Endometrial microvascular endothelial cells (primary cell): ENCODE measurements around the gene GPD1L. TPM values are rescaled to one million over a fixed set of nuclear protein-coding genes. Genes with fewer than 3 reads are reported as not detected.

ENCODE experiments used
- in situ Hi-C: cut with HindIII; loops from 2 replicates; pipeline ENCODE4 v1.10.0; 2017; ENCODE audit warnings: low sequenced_read_pairs, low pct_unique_long_range_greater_than_20kb; ENCODE audit errors: inconsistent ontology term
- total RNA-seq: library from RNA; depleted of rRNA; stranded (reverse); fragments of >200 nt; gene quantifications from one replicate; pipeline ENCODE4 v1.2.3, GENCODE V29; 2015; ENCODE audit errors: inconsistent ontology term

Gene GPD1L
- total RNA-seq, 1 donor from 2014 or later = 22.4 TPM

DNA sequence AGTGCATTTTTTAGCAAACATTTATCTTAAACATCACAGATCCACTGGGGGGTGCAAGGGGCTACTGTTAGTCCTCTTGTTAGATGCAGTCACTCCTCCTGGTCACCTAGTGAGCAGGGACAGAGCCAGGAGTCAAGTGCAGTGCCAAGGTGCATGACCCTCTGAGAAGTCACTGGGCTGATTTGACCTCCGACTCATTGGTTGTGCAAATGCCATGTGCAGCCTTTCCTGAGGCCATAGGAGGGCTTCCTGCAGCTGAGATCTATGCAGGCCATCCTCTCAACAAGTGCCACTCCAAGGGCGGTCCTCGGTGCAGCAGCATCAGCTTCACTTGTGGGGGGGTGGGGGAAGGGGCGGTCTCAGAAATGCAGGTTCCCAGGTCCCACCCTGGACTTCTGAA lies 60.2 kb downstream of the GPD1L start:
- in situ Hi-C loops = no loop called here

DNA sequence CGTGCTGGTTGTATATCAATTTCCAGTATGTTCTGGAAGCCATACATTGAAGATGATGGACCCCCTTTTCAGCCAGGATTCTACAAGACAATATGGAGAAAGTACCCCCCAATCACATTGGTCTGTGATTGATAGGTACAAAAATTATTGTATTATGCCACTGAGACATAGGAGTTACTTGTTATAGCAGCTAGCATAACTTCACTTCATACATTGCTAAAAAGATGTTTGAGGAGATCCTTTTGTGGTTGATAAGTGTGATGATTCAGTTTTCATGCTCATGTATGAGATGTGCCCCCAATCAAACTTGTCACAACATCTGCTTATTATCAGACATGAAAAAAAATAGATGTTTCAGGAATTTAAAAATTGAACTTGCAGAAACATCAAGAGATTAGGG lies 66.0 kb downstream of the GPD1L start:
- in situ Hi-C loops = no loop called here

DNA sequence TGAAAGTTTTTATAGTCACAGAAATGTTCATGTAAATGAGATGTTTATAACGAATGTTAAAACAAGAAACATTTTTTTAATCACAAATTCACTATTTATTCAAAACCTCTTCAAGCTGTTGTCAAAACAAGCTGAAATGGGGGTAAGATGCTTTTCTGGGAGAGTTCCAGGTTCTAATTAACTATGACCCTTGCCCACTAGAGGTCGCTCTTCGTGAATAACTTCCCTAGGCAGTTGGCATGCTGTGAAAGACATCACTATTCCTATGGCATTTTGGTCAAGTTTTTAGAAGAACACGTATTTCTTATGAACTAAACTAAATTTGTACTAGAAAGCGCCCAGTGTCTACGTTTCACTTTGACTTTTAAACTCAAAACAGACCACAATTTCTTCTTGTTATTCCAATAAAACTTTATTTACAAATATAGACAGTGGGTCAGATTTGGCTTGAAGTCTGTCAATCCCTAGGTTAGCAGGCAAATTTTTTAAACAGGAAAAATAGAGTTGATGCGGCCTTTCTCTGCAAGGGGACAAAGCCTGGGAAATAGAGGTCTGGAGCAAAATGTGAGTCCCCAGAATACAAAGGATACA lies 69.3 kb downstream of the GPD1L start:
- in situ Hi-C loops = loop anchor here (25.0 kb wide), 1 partner anchor 262 kb away; no protein-coding TSS in a partner anchor

DNA sequence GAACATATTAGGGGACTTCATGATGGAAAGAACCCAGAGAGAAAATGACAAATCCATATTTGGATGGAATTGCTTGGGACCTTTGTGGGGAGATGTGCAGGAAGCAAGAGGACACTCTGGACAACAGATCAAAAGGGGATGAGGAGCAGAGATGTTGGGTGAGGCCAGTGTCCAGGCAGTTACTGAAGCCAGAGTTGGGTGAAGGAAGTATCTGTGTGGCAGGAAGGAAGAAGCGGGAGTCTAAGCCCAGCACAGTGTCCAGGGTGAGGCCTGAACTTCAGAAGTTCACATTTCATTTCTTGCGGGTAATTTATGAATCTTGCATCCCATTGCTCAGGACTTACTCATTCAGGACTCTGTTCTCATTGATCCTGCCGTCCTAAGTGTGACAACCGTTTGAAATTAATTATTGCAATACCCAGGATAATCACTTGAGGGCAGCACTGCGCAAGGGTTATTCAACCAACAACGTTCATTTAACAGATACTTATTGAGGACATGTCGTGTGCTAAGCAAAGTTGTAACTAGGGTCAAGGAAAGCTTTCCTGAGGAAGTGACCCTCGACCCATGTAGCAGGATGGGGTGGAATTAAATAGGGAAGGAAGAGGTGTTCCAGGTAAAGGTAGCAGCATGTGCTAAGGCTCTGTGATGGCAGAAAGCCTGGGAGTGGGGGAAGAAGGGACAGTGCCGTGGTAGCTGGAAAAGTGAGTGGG lies 70.7 kb downstream of the GPD1L start:
- in situ Hi-C loops = loop anchor here (25.0 kb wide), 1 partner anchor 260 kb away; no protein-coding TSS in a partner anchor

DNA sequence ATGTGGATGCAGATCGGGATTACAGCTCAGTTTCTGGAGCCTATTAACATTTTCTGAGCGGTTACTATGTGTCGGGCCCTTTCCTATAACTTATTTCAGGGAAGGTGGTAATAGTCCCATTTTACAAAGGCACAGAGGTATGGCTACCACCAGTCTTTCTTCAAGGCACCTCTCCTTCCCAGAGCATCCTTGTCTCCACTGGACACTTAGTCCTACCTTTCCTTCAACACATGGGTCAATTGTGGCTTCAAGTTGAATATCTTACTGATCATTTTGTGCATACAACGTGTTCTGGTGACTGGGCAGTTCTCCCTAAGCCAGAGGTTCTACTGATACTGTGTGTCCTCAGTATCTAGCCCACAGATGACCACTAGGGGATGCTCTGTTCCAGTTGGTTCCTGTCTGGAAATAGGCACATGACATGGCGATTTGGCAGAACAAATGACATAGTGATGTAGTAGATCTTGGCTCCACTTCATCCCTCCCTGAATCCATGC lies 71.3 kb downstream of the GPD1L start:
- in situ Hi-C loops = loop anchor here (25.0 kb wide), 1 partner anchor 260 kb away; no protein-coding TSS in a partner anchor

DNA sequence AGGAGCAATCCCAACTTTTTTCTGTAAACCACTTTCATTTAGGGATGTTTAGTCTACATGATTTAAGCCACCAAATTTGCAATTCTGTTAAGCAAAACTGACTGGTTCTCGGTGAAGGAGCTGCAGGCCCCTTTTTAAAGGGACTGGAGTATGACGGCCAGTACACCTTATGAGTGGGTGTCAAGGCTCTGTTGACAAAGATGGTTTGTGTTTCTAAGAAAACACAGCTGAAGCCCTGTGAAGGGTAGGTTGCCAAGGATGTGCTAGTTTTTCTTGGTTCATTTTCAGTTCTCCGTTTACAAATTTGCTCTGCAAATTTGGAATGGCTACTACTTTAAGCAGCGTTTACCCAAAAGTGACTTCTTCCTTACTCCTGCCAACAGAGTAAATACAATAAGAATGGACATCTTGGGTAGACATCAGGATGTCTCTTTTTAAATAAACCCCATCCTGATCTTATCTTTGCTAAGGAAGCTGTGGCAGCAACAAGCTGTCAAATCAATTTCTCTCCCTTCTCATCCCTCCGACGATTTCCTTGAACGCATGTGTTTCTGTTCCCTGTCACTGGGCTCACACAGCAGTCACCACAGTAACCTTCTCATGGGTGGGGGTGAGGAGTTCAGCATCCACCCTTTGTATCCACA lies 73.8 kb downstream of the GPD1L start:
- in situ Hi-C loops = loop anchor here (25.0 kb wide), 1 partner anchor 257 kb away; no protein-coding TSS in a partner anchor

DNA sequence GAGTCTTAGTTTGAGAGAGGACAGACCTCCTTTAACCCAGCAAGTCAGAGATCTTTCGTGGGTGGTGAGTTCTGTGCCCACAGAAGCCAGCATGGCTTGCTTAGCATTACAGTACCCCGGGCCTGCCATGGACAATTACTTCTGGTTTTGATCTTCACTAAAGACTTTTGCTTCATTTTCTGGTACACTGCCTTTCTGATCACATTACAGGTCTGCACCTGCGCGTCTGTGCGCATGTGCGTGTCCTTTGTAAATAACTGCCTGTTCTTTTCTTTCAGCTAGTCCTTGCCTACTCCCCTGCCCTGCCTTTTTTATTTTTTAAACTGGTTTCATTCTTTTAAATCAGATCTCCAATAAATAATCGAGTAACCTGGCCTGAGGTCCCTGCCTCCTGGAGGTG lies 74.9 kb downstream of the GPD1L start:
- in situ Hi-C loops = loop anchor here (25.0 kb wide), 1 partner anchor 256 kb away; no protein-coding TSS in a partner anchor

DNA sequence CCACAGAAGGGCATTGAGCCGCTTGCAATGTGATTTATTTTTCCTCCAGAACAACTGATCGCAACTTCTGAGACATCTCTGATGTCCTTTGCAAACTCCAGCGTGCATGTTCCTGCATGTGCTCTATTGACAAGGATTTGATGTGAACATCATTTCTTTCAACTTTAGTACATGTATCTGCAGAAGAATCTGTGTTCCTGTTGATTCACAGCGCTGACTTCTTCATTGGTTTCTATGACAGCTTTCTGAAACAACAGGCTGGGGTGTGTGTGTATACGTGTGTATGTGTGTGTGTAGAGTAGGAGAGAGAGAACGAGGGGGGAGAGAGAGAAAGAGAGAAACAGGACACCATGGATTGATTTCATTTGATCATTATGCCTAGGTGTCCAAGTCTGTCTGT lies 75.4 kb downstream of the GPD1L start:
- in situ Hi-C loops = loop anchor here (25.0 kb wide), 1 partner anchor 256 kb away; no protein-coding TSS in a partner anchor

DNA sequence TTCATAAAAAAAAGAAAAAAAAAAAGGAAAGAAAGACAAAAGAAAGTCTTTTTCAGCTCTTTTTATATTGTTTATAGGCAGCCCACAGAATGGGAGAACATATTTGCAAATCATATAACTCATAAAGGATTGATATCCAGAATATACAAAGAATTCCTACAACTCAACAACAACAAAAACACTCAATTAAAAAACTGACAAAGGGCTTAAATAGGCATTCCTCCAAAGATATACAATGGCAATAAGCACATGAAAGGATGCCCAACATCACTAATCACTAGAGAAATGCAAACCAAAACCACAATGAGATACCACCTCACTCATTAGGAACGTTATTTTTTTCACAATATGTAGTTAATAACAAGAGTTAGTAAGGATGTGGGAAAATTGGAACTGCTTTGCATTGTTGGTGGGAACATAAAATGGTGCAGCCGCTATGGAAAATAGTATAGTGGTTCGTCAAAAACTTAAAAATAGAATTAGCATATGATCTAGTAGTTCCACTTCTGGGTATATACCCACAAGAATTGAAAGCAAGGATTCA lies 77.8 kb downstream of the GPD1L start:
- in situ Hi-C loops = loop anchor here (25.0 kb wide), 1 partner anchor 253 kb away; no protein-coding TSS in a partner anchor

DNA sequence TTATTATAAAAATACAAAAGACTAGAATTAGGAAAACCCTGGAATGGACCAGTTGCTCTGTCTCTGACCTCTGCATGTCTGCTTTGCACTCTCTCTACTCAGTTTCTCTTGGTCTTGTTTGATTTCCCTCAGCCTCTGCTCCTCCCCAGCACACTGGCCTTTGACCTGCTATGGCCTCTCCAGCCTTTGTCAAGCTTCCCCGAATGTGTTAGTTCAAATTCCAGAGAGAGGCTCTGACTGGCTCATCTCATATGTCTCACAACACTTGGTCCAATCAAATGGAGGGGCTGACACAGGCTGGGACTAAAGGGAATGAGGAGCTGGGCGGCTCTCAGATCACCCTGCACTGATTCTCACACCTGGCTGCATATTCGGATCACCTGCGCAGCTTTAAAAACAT lies 79.7 kb downstream of the GPD1L start:
- in situ Hi-C loops = loop anchor here (25.0 kb wide), 1 partner anchor 251 kb away; no protein-coding TSS in a partner anchor

DNA sequence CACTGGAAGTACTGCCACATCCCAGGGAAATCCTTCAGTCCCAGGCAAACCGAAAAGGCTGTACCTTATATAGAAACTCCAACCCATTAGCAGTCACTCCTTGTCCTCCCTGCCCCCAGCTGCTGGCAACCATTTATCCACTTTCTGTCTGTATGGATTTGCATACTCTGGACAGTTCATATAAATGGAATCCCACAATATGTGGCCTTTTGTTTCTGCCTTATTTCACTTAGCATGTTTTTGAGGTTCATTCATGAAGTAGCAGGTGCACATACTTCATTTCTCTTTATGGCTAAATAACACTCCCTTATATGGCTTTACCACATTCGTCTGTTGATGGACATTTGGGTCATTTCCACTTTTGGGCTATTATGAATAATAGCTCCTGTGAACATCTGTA lies 80.5 kb downstream of the GPD1L start:
- in situ Hi-C loops = loop anchor here (25.0 kb wide), 1 partner anchor 250 kb away; no protein-coding TSS in a partner anchor

DNA sequence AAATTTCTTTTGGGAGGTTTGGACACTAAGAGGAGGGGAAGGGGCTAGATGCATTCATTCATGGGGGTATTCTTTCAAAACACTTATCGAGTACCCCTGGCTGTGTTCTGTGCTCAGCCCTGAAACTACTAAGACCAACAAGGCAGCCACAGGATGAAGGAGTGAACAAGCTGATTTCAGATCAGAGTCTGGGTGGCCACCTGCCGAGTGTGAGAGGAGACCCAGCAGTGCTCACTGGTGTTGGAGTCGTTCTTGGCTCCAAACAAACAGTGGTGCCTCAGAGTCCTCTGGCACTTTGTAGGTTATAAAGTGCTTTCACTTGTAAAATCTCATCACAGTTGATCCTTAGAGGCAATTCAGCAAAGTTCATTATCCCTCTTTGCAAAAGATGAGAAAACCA lies 83.3 kb downstream of the GPD1L start:
- in situ Hi-C loops = loop anchor here (25.0 kb wide), 1 partner anchor 248 kb away; no protein-coding TSS in a partner anchor

DNA sequence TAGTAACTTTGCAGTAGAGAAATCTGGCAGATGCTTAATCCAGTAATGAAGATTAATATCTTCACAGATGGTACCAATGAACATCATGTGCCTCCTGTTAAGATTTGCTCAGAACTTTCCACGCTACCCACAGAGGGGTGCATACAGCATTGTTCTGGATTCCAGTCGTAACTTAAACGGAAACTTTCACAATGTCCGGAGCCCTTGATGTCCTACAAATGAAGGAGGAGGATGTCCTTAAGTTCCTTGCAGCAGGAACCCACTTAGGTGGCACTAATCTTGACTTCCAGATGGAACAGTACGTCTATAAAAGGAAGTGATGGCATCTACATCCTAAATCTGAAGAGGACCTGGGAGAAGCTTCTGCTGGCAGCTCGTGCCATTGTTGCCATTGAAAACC lies 84.1 kb downstream of the GPD1L start:
- in situ Hi-C loops = loop anchor here (25.0 kb wide), 1 partner anchor 247 kb away; no protein-coding TSS in a partner anchor

DNA sequence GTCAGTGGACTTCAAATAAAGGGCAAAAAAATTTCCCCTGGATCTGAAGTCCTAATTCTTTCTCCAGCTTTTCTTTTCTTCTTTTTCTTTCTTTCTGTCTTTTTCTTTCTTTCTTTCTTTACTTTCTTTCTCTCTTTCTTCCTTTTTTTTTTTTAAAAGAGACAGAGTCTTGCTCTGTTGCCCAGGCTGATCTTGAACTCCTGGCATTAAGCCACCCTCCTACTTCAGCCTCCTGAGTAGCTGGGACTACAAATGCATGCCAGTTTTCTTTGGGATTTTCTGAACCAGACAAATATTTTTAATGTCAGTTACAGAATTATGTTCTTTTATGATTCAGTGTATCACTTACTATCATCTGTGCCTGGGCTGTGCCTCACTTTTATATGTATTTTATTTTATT lies 86.7 kb downstream of the GPD1L start:
- in situ Hi-C loops = loop anchor here (25.0 kb wide), 1 partner anchor 244 kb away; no protein-coding TSS in a partner anchor

DNA sequence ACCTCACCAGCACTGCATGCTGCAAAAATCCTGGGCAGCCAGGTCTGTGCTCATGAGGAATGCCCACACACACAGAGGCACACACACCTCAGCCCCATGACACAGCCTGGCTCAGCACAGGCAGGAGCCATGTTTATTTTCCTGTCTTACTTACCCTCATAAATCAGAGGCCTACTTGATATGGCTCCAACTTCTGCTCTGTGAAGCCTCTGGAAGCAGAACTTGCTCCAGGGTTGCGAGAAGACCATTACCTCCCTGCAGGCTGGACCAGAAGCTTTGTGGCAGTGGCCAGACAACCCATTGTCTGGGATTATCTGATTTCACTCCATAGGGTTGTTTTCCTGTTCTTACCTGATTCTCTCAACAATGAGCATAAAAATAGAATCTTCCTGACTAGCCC lies 88.2 kb downstream of the GPD1L start:
- in situ Hi-C loops = loop anchor here (25.0 kb wide), 1 partner anchor 243 kb away; no protein-coding TSS in a partner anchor

DNA sequence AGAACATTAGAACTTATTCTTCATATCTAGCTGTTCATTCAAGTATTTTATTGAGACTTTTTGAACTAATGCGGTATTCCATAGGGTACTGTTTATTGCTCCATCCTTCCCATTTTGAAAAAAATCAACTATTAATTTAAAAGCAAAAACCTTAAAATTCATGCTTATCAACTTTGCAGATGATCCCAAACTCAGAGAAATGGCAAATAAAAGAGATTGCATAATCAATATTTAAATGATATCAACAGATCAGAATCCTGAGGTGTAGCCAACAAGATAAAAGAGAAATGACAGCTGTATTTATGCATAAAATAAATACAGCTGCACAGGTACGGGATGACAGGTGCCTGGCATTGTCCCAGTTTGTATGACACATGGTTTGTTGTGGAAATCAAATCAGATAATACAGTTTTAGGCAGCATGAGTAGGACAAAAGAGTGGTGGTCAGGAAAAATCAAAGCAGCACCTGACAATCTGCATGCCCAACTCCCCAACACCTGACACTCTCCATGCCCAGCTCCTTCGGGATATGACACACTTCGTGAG lies 89.6 kb downstream of the GPD1L start:
- in situ Hi-C loops = loop anchor here (25.0 kb wide), 1 partner anchor 241 kb away; no protein-coding TSS in a partner anchor

DNA sequence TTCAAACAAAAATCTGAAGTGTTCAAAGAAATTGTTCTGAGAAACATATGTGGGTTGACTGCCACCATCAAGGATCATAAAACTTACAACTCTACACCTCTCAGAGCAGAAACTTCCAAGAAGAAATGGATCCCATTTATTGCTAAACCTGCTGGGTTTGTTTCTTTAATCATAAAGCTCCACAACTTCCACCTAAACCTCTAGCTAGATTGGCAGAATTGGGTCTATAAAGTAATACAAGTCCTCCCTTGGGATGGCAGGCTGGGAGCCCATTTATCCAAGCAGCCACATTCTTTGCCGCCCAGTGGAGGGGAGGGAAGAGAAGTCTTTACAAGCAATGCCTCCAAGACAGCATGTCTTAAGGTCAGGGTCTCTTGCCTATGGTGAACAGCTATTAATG lies 91.6 kb downstream of the GPD1L start:
- in situ Hi-C loops = loop anchor here (25.0 kb wide), 1 partner anchor 239 kb away; no protein-coding TSS in a partner anchor

DNA sequence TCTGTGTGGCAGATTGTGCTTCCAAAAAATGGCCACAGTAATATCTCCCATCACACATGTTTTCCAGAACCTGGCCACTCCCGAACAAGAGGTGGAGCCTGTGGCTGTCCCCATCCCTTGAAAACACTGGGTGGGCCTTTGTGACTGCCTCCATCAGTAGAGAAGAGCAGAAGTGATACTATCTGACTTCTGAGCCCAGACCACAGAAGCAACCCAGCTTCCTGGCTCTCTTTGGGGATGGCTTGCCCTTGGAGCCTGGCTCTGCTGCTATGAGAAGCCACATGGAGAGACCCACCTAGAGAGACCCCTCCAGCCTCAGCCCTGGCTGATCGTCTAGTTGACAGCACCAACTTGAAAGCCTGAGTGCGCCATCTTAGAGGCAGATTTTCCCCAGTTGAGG lies 92.3 kb downstream of the GPD1L start:
- in situ Hi-C loops = loop anchor here (25.0 kb wide), 1 partner anchor 239 kb away; no protein-coding TSS in a partner anchor
